Neural progenitor cell (in vitro differentiated cells): ENCODE data around the gene PEX14.

Source experiments
- EZH2 ChIP-seq: fragments of 200-600 bp; sonication (generic); IDR thresholded peaks from 2 replicates; pipeline ENCODE4 v1.6.1; 2017; ENCODE audit warnings: antibody characterized with exemption, mild to moderate bottlenecking, moderate library complexity
- EZH2phosphoT487 ChIP-seq: fragments of 200-600 bp; sonication (generic); IDR thresholded peaks from 2 replicates; pipeline ENCODE4 v1.6.1; 2017; ENCODE audit warnings: antibody characterized with exemption
- TF ChIP-seq, protein P1 (sequence below): fragments of 200-600 bp; sonication (generic); IDR thresholded peaks from 2 replicates; pipeline ENCODE4 v1.5.1; 2017; ENCODE audit warnings: antibody characterized with exemption, mild to moderate bottlenecking

DNA sequence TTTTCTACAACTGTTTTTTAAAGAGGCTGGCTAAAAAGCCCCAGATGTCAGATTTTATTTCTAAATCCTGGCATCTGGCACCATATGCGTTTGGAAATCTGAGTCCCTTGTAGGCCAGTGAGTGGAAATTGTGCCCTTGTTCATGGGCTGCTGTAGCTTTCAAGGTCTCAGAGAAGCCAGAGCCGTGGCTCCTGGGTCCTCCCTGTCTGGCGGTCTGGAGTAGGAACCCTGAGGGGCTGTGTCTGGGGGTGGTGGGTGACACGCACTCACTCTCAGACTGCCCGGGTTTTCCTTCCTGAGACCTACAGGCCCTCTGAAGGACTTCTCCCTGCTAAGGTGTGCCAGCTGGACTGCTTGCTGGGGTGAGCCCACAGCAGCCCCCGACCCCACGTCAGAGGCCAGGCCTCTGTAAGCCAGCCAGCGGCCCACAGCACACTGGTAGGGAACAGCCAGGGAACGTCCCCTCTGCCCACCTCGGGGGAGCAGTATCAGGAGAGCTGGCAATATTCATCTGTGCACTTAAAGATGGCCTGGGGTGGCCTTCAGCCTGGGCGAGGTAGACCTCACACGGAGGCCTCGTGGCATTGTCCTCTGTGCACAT is 151.5 kb downstream of the PEX14 start:
- TF ChIP-seq, protein P1, sequence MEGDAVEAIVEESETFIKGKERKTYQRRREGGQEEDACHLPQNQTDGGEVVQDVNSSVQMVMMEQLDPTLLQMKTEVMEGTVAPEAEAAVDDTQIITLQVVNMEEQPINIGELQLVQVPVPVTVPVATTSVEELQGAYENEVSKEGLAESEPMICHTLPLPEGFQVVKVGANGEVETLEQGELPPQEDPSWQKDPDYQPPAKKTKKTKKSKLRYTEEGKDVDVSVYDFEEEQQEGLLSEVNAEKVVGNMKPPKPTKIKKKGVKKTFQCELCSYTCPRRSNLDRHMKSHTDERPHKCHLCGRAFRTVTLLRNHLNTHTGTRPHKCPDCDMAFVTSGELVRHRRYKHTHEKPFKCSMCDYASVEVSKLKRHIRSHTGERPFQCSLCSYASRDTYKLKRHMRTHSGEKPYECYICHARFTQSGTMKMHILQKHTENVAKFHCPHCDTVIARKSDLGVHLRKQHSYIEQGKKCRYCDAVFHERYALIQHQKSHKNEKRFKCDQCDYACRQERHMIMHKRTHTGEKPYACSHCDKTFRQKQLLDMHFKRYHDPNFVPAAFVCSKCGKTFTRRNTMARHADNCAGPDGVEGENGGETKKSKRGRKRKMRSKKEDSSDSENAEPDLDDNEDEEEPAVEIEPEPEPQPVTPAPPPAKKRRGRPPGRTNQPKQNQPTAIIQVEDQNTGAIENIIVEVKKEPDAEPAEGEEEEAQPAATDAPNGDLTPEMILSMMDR = no peak
- TF ChIP-seq EZH2 (no peak), EZH2phosphoT487 (no peak)
